HCT116 (cell line): ENCODE data around the gene SGMS1.

Source experiments
- CEBPB ChIP-seq: IDR thresholded peaks from 2 replicates; pipeline ENCODE4 v1.6.1; 2012; ENCODE audit warnings: low read depth
- CTCF ChIP-seq, 3 experiments: fragments of 200-600 bp in 1 of 3; sonication (generic) in 1 of 3; IDR thresholded peaks in 2 of 3; conservative IDR thresholded peaks in 1 of 3; 2 replicates each; pipeline ENCODE4 v1.5.1; 2012 to 2017; ENCODE audit warnings: low read depth in 2 of 3, low read length in 2 of 3, antibody characterized with exemption in 1 of 3, borderline replicate concordance in 1 of 3, control low read depth in 1 of 3, mild to moderate bottlenecking in 1 of 3, mixed read lengths in 1 of 3, mixed run types in 1 of 3, moderate library complexity in 1 of 3; ENCODE audit not compliant: insufficient read depth in 1 of 3
- EZH2 ChIP-seq: fragments of 200-600 bp; sonication (generic); IDR thresholded peaks from 2 replicates; pipeline ENCODE4 v1.6.1; 2017; ENCODE audit warnings: antibody characterized with exemption, mixed run types
- EZH2phosphoT487 ChIP-seq: fragments of 200-600 bp; IDR thresholded peaks from 2 replicates; pipeline ENCODE4 v1.6.1; 2018; ENCODE audit warnings: antibody characterized with exemption, borderline replicate concordance
- JUND ChIP-seq: IDR thresholded peaks from 2 replicates; pipeline ENCODE4 v1.6.1; 2012
- POLR2A ChIP-seq: IDR thresholded peaks from 2 replicates; pipeline ENCODE4 v1.7.0; 2011; ENCODE audit warnings: borderline replicate concordance; ENCODE audit not compliant: insufficient read depth, insufficient read length; ENCODE audit errors: extremely low read depth
- POLR2AphosphoS5 ChIP-seq: IDR thresholded peaks from 2 replicates; pipeline ENCODE4 v1.6.1; 2011; ENCODE audit warnings: mild to moderate bottlenecking, low read depth, low read length, moderate library complexity
- RAD21 ChIP-seq: IDR thresholded peaks from 2 replicates; pipeline ENCODE4 v1.6.1; 2012; ENCODE audit warnings: low read depth, mild to moderate bottlenecking
- SIN3A ChIP-seq: IDR thresholded peaks from 2 replicates; pipeline ENCODE4 v1.6.1; 2012; ENCODE audit warnings: low read depth
- SP1 ChIP-seq: IDR thresholded peaks from 2 replicates; pipeline ENCODE4 v1.6.1; 2012; ENCODE audit warnings: low read depth
- TF ChIP-seq, protein P1 (sequence below): IDR thresholded peaks from 2 replicates; pipeline ENCODE4 v1.6.1; 2012; ENCODE audit warnings: low read depth
- TF ChIP-seq, protein P2 (sequence below): IDR thresholded peaks from 2 replicates; pipeline ENCODE4 v1.6.1; 2011; ENCODE audit warnings: mild to moderate bottlenecking, low read length, moderate library complexity; ENCODE audit not compliant: insufficient replicate concordance; ENCODE audit errors: extremely low read depth

DNA sequence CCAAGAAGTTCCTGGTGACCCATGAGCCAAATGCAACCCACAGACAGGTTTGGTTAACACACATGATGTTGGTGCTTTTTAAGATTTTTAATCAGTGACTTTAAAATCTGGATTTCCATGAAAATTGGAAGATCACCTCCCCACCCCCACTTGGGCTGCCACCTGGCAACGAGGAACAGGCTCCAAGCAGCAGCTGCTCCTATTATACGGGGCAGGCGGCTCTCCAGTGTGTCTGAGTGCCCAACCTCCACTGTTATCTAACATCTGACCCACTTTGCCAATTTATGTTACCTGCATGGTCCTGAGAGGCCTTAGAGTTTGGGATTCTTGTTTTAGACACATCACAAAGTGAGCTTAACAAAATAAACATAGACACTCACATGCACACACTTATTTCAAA, 56.4 kb downstream of the SGMS1 start:
- no peak for TF ChIP-seq POLR2AphosphoS5
- TF ChIP-seq, protein P1, sequence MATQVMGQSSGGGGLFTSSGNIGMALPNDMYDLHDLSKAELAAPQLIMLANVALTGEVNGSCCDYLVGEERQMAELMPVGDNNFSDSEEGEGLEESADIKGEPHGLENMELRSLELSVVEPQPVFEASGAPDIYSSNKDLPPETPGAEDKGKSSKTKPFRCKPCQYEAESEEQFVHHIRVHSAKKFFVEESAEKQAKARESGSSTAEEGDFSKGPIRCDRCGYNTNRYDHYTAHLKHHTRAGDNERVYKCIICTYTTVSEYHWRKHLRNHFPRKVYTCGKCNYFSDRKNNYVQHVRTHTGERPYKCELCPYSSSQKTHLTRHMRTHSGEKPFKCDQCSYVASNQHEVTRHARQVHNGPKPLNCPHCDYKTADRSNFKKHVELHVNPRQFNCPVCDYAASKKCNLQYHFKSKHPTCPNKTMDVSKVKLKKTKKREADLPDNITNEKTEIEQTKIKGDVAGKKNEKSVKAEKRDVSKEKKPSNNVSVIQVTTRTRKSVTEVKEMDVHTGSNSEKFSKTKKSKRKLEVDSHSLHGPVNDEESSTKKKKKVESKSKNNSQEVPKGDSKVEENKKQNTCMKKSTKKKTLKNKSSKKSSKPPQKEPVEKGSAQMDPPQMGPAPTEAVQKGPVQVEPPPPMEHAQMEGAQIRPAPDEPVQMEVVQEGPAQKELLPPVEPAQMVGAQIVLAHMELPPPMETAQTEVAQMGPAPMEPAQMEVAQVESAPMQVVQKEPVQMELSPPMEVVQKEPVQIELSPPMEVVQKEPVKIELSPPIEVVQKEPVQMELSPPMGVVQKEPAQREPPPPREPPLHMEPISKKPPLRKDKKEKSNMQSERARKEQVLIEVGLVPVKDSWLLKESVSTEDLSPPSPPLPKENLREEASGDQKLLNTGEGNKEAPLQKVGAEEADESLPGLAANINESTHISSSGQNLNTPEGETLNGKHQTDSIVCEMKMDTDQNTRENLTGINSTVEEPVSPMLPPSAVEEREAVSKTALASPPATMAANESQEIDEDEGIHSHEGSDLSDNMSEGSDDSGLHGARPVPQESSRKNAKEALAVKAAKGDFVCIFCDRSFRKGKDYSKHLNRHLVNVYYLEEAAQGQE = no peak
- no peak for TF ChIP-seq CTCF (IDR thresholded peaks at IDR 0.05 in 2 of 3, conservative IDR thresholded peaks at IDR 0.05 in 1 of 3; ENCODE audit: borderline replicate concordance in 1 of 3, insufficient read depth in 1 of 3, low read depth in 2 of 3, low read length in 2 of 3)
- TF ChIP-seq CEBPB = no peak
- TF ChIP-seq POLR2A = no peak
- no peak for TF ChIP-seq EZH2
- TF ChIP-seq SP1 = no peak
- no peak for TF ChIP-seq RAD21
- TF ChIP-seq, protein P2, sequence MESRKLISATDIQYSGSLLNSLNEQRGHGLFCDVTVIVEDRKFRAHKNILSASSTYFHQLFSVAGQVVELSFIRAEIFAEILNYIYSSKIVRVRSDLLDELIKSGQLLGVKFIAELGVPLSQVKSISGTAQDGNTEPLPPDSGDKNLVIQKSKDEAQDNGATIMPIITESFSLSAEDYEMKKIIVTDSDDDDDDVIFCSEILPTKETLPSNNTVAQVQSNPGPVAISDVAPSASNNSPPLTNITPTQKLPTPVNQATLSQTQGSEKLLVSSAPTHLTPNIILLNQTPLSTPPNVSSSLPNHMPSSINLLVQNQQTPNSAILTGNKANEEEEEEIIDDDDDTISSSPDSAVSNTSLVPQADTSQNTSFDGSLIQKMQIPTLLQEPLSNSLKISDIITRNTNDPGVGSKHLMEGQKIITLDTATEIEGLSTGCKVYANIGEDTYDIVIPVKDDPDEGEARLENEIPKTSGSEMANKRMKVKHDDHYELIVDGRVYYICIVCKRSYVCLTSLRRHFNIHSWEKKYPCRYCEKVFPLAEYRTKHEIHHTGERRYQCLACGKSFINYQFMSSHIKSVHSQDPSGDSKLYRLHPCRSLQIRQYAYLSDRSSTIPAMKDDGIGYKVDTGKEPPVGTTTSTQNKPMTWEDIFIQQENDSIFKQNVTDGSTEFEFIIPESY = no peak
- no peak for TF ChIP-seq JUND
- TF ChIP-seq EZH2phosphoT487 = no peak
- TF ChIP-seq SIN3A = no peak
